Left cardiac atrium (tissue), 4 donors: ENCODE measurements around the gene TIMM50. TPM values are rescaled to one million over a fixed set of nuclear protein-coding genes. Genes with fewer than 3 reads are reported as not detected.
A peak's percentile ranks its signal among the peaks of the same experiment; 100 is the strongest.
"Not testable (repeated sequence)": the region's sequence is repeated elsewhere in the genome, so short reads cannot be mapped to it uniquely, and the experiment has no call there.

ENCODE experiments used
- ATAC-seq, 2 donors: fragments of 200-7000 bp; cut with Tn5 transposase; one replicate each; pipeline ENCODE4 v1.9.1; 2020; ENCODE audit warnings: mild to moderate bottlenecking in 2 of 2, moderate library complexity in 2 of 2
- DNase-seq: peaks from one replicate; pipeline ENCODE4 v3.0.0-alpha.2; 2020
- intact Hi-C, 2 donors: fragments of 100-400 bp; cut with DNase I; formaldehyde crosslinking; loops; one replicate each; pipeline versions ENCODE4 v1.14.1 to v1.15.1; 2022 to 2023
- long read RNA-seq: library from polyadenylated mRNA; unstranded; transcript quantifications from one replicate; pipeline ENCODE4 v2.0.0, GENCODE V29; 2021
- total RNA-seq, 2 donors: library from RNA; stranded (reverse); fragmentation: NEBNext Ultra II Directional; extraction: Animal tissue kit (Norgen Biotek cat#: 25700); gene quantifications; one replicate each; pipeline ENCODE4 v1.2.1, GENCODE V29; 2021
- donor health status: DM: no; HTN: yes; CAD: no.
- donor health status: DM: no; HTN: yes; CAD: no; lungs with severe emphysema.
- donor health status: DM: yes; HTN: yes; CAD: no.
- donor health status: Dilated cardiomyopathy.

The TIMM50 gene
- 10 to 100 TPM; 60.3 to 71.2 TPM for total RNA-seq
- long read RNA-seq, transcript TIMM50-201 (11 exons, 1,612 nt): major isoform, 109 of 121 reads
- long read RNA-seq, partial matches to known transcripts: 4 of 121 reads
- long read RNA-seq, other reads (novel, unspliced or antisense): 8 of 121 reads

DNA sequence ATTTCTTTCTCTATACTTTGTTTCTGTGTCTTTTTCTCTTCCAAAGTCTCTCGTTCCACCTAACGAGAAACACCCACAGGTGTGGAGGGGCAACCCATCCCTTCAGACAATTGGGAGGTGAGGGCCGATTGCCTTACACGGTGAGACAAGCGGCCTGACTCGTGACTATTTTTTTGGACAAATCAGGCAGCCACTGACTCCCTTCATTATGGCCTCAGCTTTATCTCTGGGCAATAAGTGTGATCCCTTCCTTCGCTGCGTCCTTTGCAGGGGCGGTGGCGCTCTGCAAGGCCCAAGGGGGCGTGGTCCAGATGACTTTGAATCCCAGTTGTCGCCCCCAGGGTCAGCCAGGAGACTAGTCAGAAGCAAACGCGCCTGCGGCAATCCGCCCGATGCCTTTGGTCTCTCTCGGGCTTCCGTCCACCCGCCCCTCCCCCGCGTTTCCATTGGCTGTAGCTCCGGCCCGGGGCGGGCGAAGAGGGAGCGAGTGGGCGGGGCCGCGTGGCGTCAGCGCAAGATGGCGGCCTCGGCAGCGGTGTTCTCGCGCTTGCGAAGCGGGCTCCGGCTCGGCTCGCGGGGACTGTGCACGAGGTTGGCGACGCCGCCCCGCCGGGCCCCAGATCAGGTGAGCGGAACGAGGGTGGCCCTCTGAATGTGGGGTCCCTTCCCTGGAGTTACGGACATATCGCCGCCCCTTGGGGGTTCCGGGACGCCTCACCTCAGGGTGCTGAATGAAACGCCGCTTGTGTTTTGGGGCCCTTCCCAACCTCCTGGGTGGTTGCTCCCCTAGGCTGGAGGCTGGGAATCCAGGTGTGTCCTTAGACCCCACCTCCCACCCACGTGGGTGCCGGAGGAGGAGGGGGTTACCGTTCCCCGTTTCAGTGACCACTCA, at the start of gene TIMM50:
Gene TIMM50, plus strand, starts transcription at position 502 of the 892 bp plus-strand sequence. Its CDS starts 16 bp downstream, at position 518.
- peak; percentile 99 for DNase-seq
- intact Hi-C loops: loop anchor here in 1 of 2 donors (10.0 kb wide), 1 partner anchor 54 kb away; the partner anchor contains the start of gene EID2B

GRCh38 chr19:39432677-39433025, 48.0 kb upstream of the TIMM50 start:
- DNase-seq (no peak), ATAC-seq (no peak)
- intact Hi-C loops: loop anchor here in 1 of 2 donors (2.0 kb wide), 1 partner anchor 16 kb away; no protein-coding TSS in a partner anchor

More for the DNA sequence above, at the start of gene TIMM50:
- peak; percentile 98 to 99 for ATAC-seq

- DNase-seq (no peak), ATAC-seq (no peak)
- intact Hi-C loops: loop anchor here in 1 of 2 donors (2.0 kb wide), 1 partner anchor 17 kb away; no protein-coding TSS in a partner anchor
Measured at GRCh38 chr19:39433480-39434079, 47.1 kb upstream of the TIMM50 start.

GRCh38 chr19:39434123-39435076, 46.2 kb upstream of the TIMM50 start:
- no peak for ATAC-seq
- no peak for DNase-seq
- intact Hi-C loops: no loop called here

- intact Hi-C loops: no loop called here
- peak; percentile 98 to 99 for ATAC-seq
- DNase-seq: peak; percentile 99
Measured at GRCh38 chr19:39435499-39436349, 44.9 kb upstream of the TIMM50 start, which contains the start of gene RPS16. RPS16 (minus strand) TSS chr19:39435949; CDS start chr19:39435895, 54 bp downstream.

DNA sequence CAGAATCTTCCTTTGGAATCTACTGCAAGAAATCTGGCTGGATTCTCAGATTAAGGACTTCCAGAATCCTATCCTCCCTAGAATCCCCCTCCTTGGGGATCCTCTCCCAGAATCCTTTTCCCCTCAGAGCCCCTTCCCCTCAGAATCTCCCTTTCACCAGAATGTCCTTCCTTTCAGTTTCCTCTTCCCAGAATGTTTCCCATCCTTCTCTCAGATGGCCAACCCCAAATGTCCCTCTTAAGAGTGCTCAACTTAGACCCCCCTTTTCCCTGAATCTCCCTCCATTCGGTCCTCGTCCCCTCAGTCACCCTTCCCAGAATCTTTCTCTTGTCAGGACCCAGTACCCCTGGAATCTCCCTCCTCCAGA, 44.3 kb upstream of the TIMM50 start:
- DNase-seq (no peak), ATAC-seq (no peak)
- intact Hi-C loops: no loop called here

DNA sequence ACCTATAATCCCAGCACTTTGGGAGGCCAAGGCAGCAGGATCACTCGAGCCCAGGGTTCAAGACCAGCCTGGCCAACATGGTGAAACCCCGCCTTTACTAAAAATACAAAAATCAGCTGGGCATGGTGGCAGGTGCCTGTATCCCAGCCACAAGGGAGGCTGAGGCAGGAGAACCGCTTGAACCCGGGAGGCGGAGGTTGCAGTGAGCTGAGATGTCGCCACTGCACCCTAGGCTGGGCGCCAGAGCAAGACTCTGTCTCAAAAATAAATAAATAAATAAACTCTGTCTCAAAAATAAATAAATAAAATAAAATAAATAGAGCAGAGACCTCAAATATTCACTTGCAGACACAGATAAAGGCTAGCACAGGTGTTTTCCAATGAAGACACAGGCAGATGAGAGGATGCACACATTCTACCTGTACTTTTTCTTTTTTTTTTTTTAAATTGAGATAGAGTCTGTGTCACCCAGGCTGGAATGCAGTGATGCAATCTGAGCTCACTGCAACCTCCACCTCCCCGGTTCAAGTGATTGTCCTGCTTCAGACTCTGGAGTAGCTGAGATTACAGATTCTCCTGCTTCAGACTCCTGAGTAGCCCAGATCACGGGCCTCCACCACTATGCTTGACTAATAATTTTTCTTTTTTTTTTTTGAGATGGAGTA, 42.2 kb upstream of the TIMM50 start:
- ATAC-seq (no peak), DNase-seq (no peak)
- intact Hi-C loops: no loop called here

- intact Hi-C loops: loop anchor here in 1 of 2 donors (5.0 kb wide), 1 partner anchor 88 kb away; the partner anchor contains the start of gene EID2B
- ATAC-seq (peak; percentile 4 to 7), DNase-seq (no peak)
Measured at GRCh38 chr19:39444598-39445195, 35.9 kb upstream of the TIMM50 start.

DNA sequence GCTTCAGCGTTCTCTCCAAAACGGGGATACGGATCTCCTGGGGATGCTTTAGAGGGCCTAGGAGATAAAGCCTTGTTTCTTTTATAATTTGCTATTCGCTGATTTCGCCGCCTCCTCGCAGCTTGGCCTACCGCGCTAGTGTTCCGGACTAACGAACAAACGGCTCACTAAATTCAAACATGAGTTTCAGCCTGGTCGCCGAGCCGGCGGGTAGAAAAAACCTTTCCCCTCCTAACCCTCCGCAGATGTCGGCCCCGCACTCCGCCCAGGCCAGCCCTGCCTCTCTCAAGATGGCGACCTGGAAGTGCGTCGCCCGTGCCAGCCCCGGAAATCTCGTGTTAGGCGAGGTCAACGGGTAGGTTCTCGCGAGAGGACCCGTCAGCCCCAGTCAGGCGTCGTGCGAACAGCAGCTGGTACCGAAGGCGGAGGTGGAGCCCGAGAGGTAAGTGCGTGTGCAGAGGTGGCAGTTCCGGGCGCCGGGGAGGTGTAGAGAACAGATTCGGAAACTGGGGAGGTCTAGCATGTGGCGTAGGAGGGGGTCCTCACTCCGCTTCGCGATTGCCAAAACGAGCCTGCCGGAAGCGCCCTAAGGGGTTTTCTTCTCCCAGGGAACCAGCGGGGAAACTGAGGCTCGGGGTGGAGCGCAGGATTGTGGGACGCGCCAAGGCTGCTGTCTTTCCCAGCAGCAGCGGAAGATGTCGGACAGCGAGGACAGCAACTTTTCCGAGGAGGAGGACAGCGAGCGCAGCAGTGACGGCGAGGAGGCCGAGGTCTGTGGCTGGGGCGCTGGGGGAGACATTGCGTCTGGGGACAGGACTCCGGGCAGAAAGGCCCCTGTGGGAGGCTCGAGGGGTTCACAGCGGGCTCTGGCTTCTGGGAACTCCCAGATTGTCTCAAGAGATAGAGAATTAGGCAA, 35.2 kb upstream of the TIMM50 start, which contains the start of gene SUPT5H:
Gene SUPT5H, plus strand, starts transcription at position 387 of the 916 bp plus-strand sequence. Its CDS starts 309 bp downstream, at position 696.
- DNase-seq: peak; percentile 98
- peak; percentile 97 to 99 for ATAC-seq
- intact Hi-C loops: no loop called here

DNA sequence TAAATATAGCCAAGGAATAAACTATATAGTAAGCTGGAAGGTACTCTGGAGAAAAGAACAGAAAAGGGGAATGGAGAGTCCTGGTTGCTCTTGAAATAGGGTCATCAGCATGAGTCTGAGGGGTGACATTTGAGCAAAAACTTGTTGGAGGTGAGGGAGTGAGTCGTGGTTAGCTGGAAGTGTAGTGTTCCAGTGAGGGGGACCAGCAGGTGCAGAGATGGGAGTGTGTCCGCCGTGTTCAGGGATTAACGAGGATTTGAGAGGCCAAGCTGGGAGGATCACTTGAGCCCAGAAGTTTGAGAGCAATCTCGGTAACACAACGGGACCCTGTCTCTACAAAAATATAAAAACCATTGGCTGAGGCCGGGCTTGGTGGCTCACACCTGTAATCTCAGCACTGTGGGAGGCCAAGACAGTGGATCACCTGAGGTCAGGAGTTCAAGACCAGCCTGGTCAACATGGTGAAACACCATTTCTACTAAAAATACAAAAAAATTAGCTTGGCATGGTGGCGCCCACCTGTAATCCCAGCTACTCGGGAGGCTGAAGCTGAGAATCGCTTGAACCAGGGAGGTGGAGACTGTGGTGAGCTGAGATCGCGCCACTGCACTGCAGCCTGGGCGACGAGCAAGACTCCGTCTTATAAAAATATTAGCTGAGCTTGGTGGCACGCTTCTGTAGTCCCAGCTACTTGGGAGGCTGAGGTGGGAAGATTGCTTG, 34.1 kb upstream of the TIMM50 start:
- ATAC-seq (no peak), DNase-seq (no peak)
- intact Hi-C loops: no loop called here

- no peak for ATAC-seq
- no peak for DNase-seq
- intact Hi-C loops: no loop called here
Measured at GRCh38 chr19:39448271-39448670, 32.4 kb upstream of the TIMM50 start.

DNA sequence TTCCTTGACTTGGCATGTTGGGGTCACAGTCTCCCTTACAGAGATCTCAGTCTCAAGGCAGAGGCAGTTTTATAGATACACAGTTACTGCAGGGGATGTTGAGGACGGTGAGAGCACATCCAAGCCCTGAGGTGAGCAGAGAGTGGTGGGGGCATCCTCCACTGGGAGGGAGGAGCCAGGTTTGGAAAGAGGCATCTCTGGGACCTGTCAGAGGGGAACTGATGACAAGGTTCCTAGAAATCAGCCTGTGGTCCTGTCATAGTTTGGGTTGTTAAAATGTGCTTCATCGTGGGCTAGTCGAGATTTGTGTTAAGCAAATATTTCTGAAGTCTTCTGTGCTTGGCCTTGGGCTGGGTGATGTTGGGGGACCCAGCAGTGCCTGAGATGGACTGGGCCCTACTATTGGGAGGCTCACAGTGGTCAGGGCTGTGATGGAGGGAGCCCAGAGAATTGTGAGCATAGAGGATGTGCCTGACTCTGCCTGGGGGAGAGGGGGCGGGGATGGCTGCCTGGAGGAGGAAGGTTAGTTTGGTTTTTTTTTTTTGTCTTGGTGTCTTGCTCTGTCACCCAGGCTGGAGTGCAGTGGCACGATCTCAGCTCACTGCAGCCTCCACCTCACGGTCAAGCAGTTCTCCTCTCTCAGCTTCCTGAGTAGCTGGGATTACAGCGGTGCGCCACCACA, 31.4 kb upstream of the TIMM50 start:
- intact Hi-C loops: no loop called here
- ATAC-seq (no peak), DNase-seq (no peak)

GRCh38 chr19:39451257-39451656, 29.4 kb upstream of the TIMM50 start:
- ATAC-seq, intact Hi-C loops, DNase-seq: not testable (repeated sequence)

DNA sequence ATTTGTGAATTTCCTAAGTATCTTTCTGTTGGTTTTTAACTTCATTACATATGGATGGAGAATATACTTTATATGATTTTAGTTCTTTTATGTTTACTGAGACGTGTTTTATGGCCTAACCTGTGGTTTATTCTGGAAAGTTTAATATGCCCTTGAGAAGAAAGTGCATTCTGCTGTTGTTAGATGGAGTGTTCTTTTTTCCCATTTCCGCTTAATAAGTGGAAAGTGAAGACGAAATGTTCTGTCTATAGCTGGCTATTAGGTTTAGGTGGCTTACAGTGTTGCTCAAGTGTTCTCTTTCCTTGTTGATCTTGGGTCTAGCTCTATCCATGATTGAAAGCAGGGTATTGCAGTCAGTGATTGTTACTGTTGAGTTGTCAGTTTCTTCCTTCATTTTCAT, 17.2 kb upstream of the TIMM50 start:
- intact Hi-C loops: no loop called here
- ATAC-seq: no peak
- no peak for DNase-seq
